ENCODE data around the gene SCD.
"Not testable (repeated sequence)": the region's sequence is repeated elsewhere in the genome, so short reads cannot be mapped to it uniquely, and the experiment has no call there.

Gene SCD

GRCh38 chr10:100346765-100347567, at the start of gene SCD:
Gene SCD, plus strand, starts transcription at chr10:100347233. Its CDS starts 272 bp downstream, at chr10:100347505.
- no peak for FAIRE-seq

- FAIRE-seq: no peak
These were observed 49.8 kb upstream of the SCD start for GRCh38 chr10:100297242-100297641.

GRCh38 chr10:100301123-100301522, 45.9 kb upstream of the SCD start:
- FAIRE-seq: not testable (repeated sequence)

GRCh38 chr10:100303724-100304319, 43.2 kb upstream of the SCD start:
- no peak for FAIRE-seq

- FAIRE-seq: no peak
These were observed 42.6 kb upstream of the SCD start for GRCh38 chr10:100304414-100304813.

GRCh38 chr10:100306861-100307260, 40.2 kb upstream of the SCD start:
- no peak for FAIRE-seq

GRCh38 chr10:100307684-100308083, 39.3 kb upstream of the SCD start:
- no peak for FAIRE-seq

- no peak for FAIRE-seq
These were observed 35.7 kb upstream of the SCD start for GRCh38 chr10:100311298-100311697.

GRCh38 chr10:100315615-100316014, 31.4 kb upstream of the SCD start:
- FAIRE-seq: no peak

- no peak for FAIRE-seq
These were observed 28.8 kb upstream of the SCD start for GRCh38 chr10:100318207-100318606.

GRCh38 chr10:100319707-100320402, 27.2 kb upstream of the SCD start:
- FAIRE-seq: no peak

- FAIRE-seq: no peak
These were observed 21.9 kb upstream of the SCD start for GRCh38 chr10:100325158-100325557.

GRCh38 chr10:100327007-100327717, 19.9 kb upstream of the SCD start:
- FAIRE-seq: no peak

- FAIRE-seq: no peak
These were observed 19.4 kb upstream of the SCD start for GRCh38 chr10:100327718-100328009.

GRCh38 chr10:100328198-100328597, 18.8 kb upstream of the SCD start:
- no peak for FAIRE-seq

- no peak for FAIRE-seq
These were observed 17.0 kb upstream of the SCD start, which contains the start of gene PKD2L1 for GRCh38 chr10:100330079-100330478. Gene PKD2L1, minus strand, starts transcription at chr10:100330228. Its CDS starts 125 bp downstream, at chr10:100330103.

GRCh38 chr10:100333106-100333505, 13.9 kb upstream of the SCD start:
- FAIRE-seq: no peak

- FAIRE-seq: no peak
These were observed 13.2 kb upstream of the SCD start for GRCh38 chr10:100333661-100334440.

GRCh38 chr10:100334762-100335161, 12.3 kb upstream of the SCD start:
- no peak for FAIRE-seq

GRCh38 chr10:100338434-100339036, 8.5 kb upstream of the SCD start:
- no peak for FAIRE-seq

GRCh38 chr10:100339236-100339635, 7.8 kb upstream of the SCD start:
- FAIRE-seq: no peak
